ENCODE data around the gene CD200. TPM values are rescaled to one million over a fixed set of nuclear protein-coding genes. Genes with fewer than 3 reads are reported as not detected.

Gene CD200
- total and polyA plus RNA-seq, 10 of the 15 experiments (the other 5 are each of a cell fraction or from before 2014, with no cell fraction given) = 21.2 to 84.3 (median 33.2) TPM

DNA sequence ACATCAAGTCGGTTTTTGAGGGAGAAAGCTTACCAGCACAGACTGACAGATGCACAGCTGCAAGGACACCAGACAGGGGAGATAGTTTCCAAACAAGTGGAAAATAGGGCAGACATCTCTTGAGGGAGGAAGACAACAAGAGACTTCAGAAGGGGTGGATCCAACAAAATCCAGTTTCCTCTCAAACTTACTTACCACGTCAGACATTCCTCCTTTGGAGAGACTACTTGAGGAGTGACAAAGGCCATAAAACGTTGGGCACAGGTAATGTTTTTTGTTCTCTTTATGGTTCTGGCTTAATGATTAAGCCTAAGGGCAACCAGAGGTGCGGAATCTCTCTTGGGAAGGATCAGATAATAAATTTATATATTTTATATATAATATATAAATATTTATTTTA is 76.1 kb downstream of the CD200 start:
- H3K4me1 ChIP-seq (ENCODE audit: control insufficient read depth, insufficient read depth, low read length) = peaks cover 24% of the 10 kb centered on the region
- H3K4me2 ChIP-seq (ENCODE audit: control insufficient read depth, insufficient read depth) = no peak overlapping the region
- WGBS (ENCODE audit: insufficient coverage, insufficient replicate concordance, low lambda C conversion rate, missing lambda C conversion rate) = 67% methylated on average over 4 of the region's 4 CpGs
- ATAC-seq (no peak), FAIRE-seq (no peak), DNase-seq (ENCODE audit: low read depth, low spot score) (no peak)
- ChIA-PET RAD21 (ENCODE audit: unreplicated experiment) (interaction anchor here (1.2 to 7.5 kb wide), 3 partner anchors 50 to 74 kb away, joined by 4 to 57 read pairs (median 5); partner anchors contain the start of gene CD200), CTCF (interaction anchor here (2.4 kb wide), 1 partner anchor 47 kb away, joined by 6 read pairs; no protein-coding TSS in a partner anchor), POLR2A (interaction anchor here (1.0 to 1.6 kb wide), 2 partner anchors 10 to 100 kb away, joined by 3 to 4 read pairs; no protein-coding TSS in a partner anchor), SMC1A (ENCODE audit: uncharacterized antibody, unreplicated experiment) (interaction anchor here (1.2 to 1.9 kb wide), 8 partner anchors 10 to 123 kb away, joined by 3 to 7 read pairs (median 4); partner anchors contain the start of gene CD200)
- H3K9me3 ChIP-seq (replicated peaks; ENCODE audit: control insufficient read depth, insufficient read depth, low read length) = no peaks in the 10 kb centered on the region; the same call in 1 of the 3 replicates
- intact Hi-C loops (cut with micrococcal nuclease; ENCODE audit: unreplicated experiment) (no loop called here), in situ Hi-C loops (cut with MboI) (no loop called here)
- no peaks in the 10 kb centered on the region for H3K79me2 ChIP-seq (ENCODE audit: control insufficient read depth, insufficient read depth, low read length)
- no peak overlapping the region for H2AFZ ChIP-seq (ENCODE audit: control insufficient read depth, low read depth, low read length)
- H4K20me1 ChIP-seq (ENCODE audit: control insufficient read depth, insufficient read depth) = no peaks in the 10 kb centered on the region
- no peaks in the 10 kb centered on the region for H3K27me3 ChIP-seq (replicated peaks in 1 of 2; ENCODE audit: control insufficient read depth in 2 of 2, insufficient read depth in 2 of 2, low read length in 1 of 2)
- H3K4me3 ChIP-seq = no peak overlapping the region
- no peak overlapping the region for H3K27ac ChIP-seq (ENCODE audit: control insufficient read depth, insufficient read depth)
- no peaks in the 10 kb centered on the region for H3K36me3 ChIP-seq (ENCODE audit: control insufficient read depth in 2 of 2, insufficient read depth in 2 of 2, low read length in 1 of 2)
- no TSS peak for BruUV-seq (replicated peaks)
- no peak overlapping the region for H3K9ac ChIP-seq (ENCODE audit: control insufficient read depth, insufficient read depth, low read length)
- TF ChIP-seq CHD1 (IDR thresholded peaks at IDR 0.05; ENCODE audit: low read depth, low read length) (no peak), RAD21 (IDR thresholded peaks at IDR 0.05; ENCODE audit: insufficient read depth, low read depth, low read length) (no peak), KDM1A (IDR thresholded peaks at IDR 0.05; ENCODE audit: borderline replicate concordance) (no peak), EP300 (IDR thresholded peaks at IDR 0.05; ENCODE audit: borderline replicate concordance in 1 of 2, control insufficient read depth in 1 of 2, low read depth in 2 of 2, low read length in 2 of 2) (no peak), ZBTB33 (IDR thresholded peaks at IDR 0.05) (no peak), LARP7 (IDR thresholded peaks at IDR 0.05) (no peak), ATF3 (IDR thresholded peaks at IDR 0.05; ENCODE audit: borderline replicate concordance, extremely low read depth, low read depth, low read length) (no peak), YY1 (IDR thresholded peaks at IDR 0.05; ENCODE audit: low read depth, low read length) (no peak), SREBF2 (IDR thresholded peaks at IDR 0.05; ENCODE audit: low read length) (no peak), MTA2 (IDR thresholded peaks at IDR 0.05; ENCODE audit: low read depth) (no peak), SRF (IDR thresholded peaks at IDR 0.05; ENCODE audit: low read depth in 2 of 2, low read length in 2 of 2) (no peak), FOS (IDR thresholded peaks at IDR 0.05; ENCODE audit: borderline replicate concordance, extremely low read depth, insufficient read length) (no peak), STAT1 (conservative IDR thresholded peaks at IDR 0.05) (no peak), CTCF (IDR thresholded peaks at IDR 0.05 in 2 of 3, conservative IDR thresholded peaks at IDR 0.05 in 1 of 3; ENCODE audit: control insufficient read depth in 2 of 3, extremely low read depth in 1 of 3, insufficient read depth in 1 of 3, low read depth in 3 of 3, low read length in 3 of 3) (no peak), CBX3 (IDR thresholded peaks at IDR 0.05; ENCODE audit: borderline replicate concordance, low read depth) (no peak)
- TF ChIP-seq, protein P1, sequence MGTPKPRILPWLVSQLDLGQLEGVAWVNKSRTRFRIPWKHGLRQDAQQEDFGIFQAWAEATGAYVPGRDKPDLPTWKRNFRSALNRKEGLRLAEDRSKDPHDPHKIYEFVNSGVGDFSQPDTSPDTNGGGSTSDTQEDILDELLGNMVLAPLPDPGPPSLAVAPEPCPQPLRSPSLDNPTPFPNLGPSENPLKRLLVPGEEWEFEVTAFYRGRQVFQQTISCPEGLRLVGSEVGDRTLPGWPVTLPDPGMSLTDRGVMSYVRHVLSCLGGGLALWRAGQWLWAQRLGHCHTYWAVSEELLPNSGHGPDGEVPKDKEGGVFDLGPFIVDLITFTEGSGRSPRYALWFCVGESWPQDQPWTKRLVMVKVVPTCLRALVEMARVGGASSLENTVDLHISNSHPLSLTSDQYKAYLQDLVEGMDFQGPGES (IDR thresholded peaks at IDR 0.05) = no peak
- TF ChIP-seq, protein P2, sequence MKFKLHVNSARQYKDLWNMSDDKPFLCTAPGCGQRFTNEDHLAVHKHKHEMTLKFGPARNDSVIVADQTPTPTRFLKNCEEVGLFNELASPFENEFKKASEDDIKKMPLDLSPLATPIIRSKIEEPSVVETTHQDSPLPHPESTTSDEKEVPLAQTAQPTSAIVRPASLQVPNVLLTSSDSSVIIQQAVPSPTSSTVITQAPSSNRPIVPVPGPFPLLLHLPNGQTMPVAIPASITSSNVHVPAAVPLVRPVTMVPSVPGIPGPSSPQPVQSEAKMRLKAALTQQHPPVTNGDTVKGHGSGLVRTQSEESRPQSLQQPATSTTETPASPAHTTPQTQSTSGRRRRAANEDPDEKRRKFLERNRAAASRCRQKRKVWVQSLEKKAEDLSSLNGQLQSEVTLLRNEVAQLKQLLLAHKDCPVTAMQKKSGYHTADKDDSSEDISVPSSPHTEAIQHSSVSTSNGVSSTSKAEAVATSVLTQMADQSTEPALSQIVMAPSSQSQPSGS (IDR thresholded peaks at IDR 0.05; ENCODE audit: low read length) = no peak

Measured in GM12878 (cell line).